ENCODE results near the gene NKRF.

Gene NKRF

DNA sequence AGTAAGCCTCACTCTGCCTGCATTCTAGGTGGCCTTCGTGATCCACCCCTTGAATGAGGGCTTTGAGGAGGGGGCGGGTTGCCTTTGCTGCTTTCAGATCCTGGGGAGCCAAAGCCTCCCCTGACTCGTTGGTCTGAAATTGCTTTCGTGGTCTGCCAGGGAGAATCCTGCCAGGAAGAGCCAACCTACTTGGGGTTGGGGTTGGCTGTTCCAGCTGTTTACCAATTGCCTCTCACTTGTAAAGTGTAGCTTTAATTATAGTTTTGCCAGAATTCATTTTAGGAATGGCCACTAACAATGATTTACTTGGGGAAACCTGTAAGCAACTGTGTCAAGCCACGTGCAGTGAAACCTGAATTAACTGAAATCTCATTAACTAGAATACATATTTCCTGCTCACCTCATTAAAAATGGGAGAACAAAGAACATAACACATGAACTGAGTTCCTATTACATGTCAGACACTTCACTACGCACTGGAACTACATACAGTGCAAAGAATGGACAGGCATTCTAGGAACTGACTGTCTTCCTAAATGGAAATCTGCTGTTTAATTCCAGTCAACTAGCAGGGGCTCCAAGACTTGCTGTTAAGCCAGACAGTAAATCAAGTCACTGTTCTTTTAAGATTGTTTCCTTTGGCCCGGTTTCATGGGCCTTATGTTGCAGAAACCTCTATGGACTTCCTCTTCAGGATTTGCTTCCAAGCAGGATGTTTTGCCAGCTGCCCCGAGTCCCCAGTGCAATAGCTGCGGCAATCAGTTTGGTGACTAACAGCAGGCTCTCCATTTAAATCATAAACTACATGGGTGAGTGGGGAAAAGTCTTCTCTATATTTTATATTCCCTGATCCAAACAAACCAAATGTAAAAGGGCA is 16.4 kb upstream of the NKRF start (continued):
- TF ChIP-seq, protein P1, sequence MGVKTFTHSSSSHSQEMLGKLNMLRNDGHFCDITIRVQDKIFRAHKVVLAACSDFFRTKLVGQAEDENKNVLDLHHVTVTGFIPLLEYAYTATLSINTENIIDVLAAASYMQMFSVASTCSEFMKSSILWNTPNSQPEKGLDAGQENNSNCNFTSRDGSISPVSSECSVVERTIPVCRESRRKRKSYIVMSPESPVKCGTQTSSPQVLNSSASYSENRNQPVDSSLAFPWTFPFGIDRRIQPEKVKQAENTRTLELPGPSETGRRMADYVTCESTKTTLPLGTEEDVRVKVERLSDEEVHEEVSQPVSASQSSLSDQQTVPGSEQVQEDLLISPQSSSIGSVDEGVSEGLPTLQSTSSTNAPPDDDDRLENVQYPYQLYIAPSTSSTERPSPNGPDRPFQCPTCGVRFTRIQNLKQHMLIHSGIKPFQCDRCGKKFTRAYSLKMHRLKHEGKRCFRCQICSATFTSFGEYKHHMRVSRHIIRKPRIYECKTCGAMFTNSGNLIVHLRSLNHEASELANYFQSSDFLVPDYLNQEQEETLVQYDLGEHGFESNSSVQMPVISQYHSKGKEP (tag by site-specific recombination; IDR thresholded peaks at IDR 0.05), result peak; percentile 89
- TF ChIP-seq ZFP41 (tag by site-specific recombination; IDR thresholded peaks at IDR 0.05; ENCODE audit: borderline replicate concordance), result no peak
- 0 out of 2 replicates have a peak, but pooled peaks have one; percentile 37 for TF ChIP-seq IKZF3 (tag by site-specific recombination; IDR thresholded peaks at IDR 0.05)
- peak; percentile 58 for TF ChIP-seq ZIC2 (tag by site-specific recombination; IDR thresholded peaks at IDR 0.05)
- no peak for TF ChIP-seq ZNF571 (tag by site-specific recombination; IDR thresholded peaks at IDR 0.05)
- TF ChIP-seq ZNF16 (tag by site-specific recombination; IDR thresholded peaks at IDR 0.05; ENCODE audit: low read depth), result no peak
- TF ChIP-seq ZNF791 (tag by site-specific recombination; IDR thresholded peaks at IDR 0.05), result no peak
- peak; percentile 85 for TF ChIP-seq ZXDB (tag by site-specific recombination; IDR thresholded peaks at IDR 0.05)
- TF ChIP-seq HOXD13 (CRISPR knock-in tag; IDR thresholded peaks at IDR 0.05; ENCODE audit: borderline replicate concordance), result no peak
- TF ChIP-seq ZNF174 (tag by site-specific recombination; IDR thresholded peaks at IDR 0.05), result no peak
- TF ChIP-seq ZNF18 (tag by site-specific recombination; IDR thresholded peaks at IDR 0.05), result no peak
- no peak for TF ChIP-seq TCF7L2 (IDR thresholded peaks at IDR 0.05; ENCODE audit: borderline replicate concordance, low read depth, low read length)
- no peak for TF ChIP-seq ZNF580 (tag by site-specific recombination; IDR thresholded peaks at IDR 0.05)
- no peak for TF ChIP-seq ZNF610 (tag by site-specific recombination; IDR thresholded peaks at IDR 0.05; ENCODE audit: borderline replicate concordance)
- TF ChIP-seq ZNF600 (tag by site-specific recombination; IDR thresholded peaks at IDR 0.05), result 0 out of 2 replicates have a peak, but pooled peaks have one; percentile 14
- no peak for TF ChIP-seq BCL11B (tag by site-specific recombination; IDR thresholded peaks at IDR 0.05; ENCODE audit: low read depth)
- no peak for TF ChIP-seq ZNF544 (tag by site-specific recombination; IDR thresholded peaks at IDR 0.05)
- no peak for TF ChIP-seq ZNF670 (tag by site-specific recombination; IDR thresholded peaks at IDR 0.05; ENCODE audit: low read depth)
- peak; percentile 99 for TF ChIP-seq ZNF660 (tag by site-specific recombination; IDR thresholded peaks at IDR 0.05)
- 0 out of 2 replicates have a peak, but pooled peaks have one; percentile 15 for TF ChIP-seq SP7 (tag by site-specific recombination; IDR thresholded peaks at IDR 0.05)
- TF ChIP-seq ZNF350 (tag by site-specific recombination; IDR thresholded peaks at IDR 0.05), result no peak
- no peak for TF ChIP-seq ZNF549 (tag by site-specific recombination; IDR thresholded peaks at IDR 0.05)
- TF ChIP-seq OSR2 (tag by site-specific recombination; IDR thresholded peaks at IDR 0.05), result peak; percentile 54; the same call in 1 of the 2 replicates
- TF ChIP-seq ZNF335 (tag by site-specific recombination; conservative IDR thresholded peaks at IDR 0.05), result peak; percentile 9; the same call in 1 of the 2 replicates
- TF ChIP-seq PRDM6 (tag by site-specific recombination; IDR thresholded peaks at IDR 0.05), result peak; percentile 56; the same call in 1 of the 2 replicates
- no peak for TF ChIP-seq KLF10 (tag by site-specific recombination; IDR thresholded peaks at IDR 0.05)
- no peak for TF ChIP-seq ZNF140 (tag by site-specific recombination; IDR thresholded peaks at IDR 0.05)
- no peak for TF ChIP-seq PRDM1 (tag by site-specific recombination; IDR thresholded peaks at IDR 0.05)
- peak; percentile 17; the same call in 1 of the 2 replicates for TF ChIP-seq GLIS1 (tag by site-specific recombination; IDR thresholded peaks at IDR 0.05)
- TF ChIP-seq, protein P2, sequence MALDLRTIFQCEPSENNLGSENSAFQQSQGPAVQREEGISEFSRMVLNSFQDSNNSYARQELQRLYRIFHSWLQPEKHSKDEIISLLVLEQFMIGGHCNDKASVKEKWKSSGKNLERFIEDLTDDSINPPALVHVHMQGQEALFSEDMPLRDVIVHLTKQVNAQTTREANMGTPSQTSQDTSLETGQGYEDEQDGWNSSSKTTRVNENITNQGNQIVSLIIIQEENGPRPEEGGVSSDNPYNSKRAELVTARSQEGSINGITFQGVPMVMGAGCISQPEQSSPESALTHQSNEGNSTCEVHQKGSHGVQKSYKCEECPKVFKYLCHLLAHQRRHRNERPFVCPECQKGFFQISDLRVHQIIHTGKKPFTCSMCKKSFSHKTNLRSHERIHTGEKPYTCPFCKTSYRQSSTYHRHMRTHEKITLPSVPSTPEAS (tag by site-specific recombination; IDR thresholded peaks at IDR 0.05), result no peak
- TF ChIP-seq ZNF341 (tag by site-specific recombination; IDR thresholded peaks at IDR 0.05; ENCODE audit: low read depth), result peak; percentile 86
- TF ChIP-seq, protein P3, sequence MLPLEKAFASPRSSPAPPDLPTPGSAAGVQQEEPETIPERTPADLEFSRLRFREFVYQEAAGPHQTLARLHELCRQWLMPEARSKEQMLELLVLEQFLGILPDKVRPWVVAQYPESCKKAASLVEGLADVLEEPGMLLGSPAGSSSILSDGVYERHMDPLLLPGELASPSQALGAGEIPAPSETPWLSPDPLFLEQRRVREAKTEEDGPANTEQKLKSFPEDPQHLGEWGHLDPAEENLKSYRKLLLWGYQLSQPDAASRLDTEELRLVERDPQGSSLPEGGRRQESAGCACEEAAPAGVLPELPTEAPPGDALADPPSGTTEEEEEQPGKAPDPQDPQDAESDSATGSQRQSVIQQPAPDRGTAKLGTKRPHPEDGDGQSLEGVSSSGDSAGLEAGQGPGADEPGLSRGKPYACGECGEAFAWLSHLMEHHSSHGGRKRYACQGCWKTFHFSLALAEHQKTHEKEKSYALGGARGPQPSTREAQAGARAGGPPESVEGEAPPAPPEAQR (tag by site-specific recombination; IDR thresholded peaks at IDR 0.05), result no peak
- TF ChIP-seq ZNF664 (tag by site-specific recombination; IDR thresholded peaks at IDR 0.05), result peak; percentile 98

All from HEK293 (cell line).